Upper lobe of left lung (tissue), 4 donors: ENCODE results near the gene TXN2.

Experiments used
- EP300 ChIP-seq, 4 donors: sonication (generic); formaldehyde crosslinking; IDR thresholded peaks; one replicate each; pipeline ENCODE4 v1.5.1; 2017; ENCODE audit warnings: antibody characterized with exemption in 4 of 4, control low read depth in 2 of 4
- POLR2A ChIP-seq, 4 donors: fragments of 450-650 bp; IDR thresholded peaks; one replicate each; pipeline ENCODE4 v1.5.1; 2016 to 2017; ENCODE audit warnings: antibody characterized with exemption in 4 of 4, mild to moderate bottlenecking in 2 of 4
- TF ChIP-seq, protein P1 (sequence below), 6 experiments: fragments of 450-650 bp in 4 of 6; fragments of 200-600 bp in 2 of 6; sonication (generic) in 2 of 6; IDR thresholded peaks; one replicate each; pipeline ENCODE4 v1.5.1; 2016 to 2019; ENCODE audit warnings: antibody characterized with exemption in 6 of 6

DNA sequence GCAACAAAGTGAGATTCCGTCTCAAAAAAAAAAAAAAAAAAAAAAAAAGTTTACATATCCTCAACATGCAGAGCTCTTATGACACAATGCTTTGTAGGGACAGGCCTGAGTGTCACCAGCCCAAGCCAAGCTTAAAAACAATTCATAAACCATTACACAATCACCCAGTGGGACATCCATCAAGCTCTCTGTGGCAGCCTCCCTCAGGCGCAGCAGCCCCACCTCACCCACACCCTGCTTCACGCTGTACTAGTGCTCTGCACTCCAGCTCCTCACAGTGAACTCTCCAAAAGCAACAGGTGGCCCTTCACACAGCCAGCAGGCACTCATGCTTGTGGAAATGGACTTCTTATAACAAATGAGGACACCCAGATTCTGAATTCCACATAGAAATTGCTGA, 28.9 kb upstream of the TXN2 start:
- TF ChIP-seq, protein P1, sequence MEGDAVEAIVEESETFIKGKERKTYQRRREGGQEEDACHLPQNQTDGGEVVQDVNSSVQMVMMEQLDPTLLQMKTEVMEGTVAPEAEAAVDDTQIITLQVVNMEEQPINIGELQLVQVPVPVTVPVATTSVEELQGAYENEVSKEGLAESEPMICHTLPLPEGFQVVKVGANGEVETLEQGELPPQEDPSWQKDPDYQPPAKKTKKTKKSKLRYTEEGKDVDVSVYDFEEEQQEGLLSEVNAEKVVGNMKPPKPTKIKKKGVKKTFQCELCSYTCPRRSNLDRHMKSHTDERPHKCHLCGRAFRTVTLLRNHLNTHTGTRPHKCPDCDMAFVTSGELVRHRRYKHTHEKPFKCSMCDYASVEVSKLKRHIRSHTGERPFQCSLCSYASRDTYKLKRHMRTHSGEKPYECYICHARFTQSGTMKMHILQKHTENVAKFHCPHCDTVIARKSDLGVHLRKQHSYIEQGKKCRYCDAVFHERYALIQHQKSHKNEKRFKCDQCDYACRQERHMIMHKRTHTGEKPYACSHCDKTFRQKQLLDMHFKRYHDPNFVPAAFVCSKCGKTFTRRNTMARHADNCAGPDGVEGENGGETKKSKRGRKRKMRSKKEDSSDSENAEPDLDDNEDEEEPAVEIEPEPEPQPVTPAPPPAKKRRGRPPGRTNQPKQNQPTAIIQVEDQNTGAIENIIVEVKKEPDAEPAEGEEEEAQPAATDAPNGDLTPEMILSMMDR (IDR thresholded peaks at IDR 0.05): no peak
- TF ChIP-seq EP300 (IDR thresholded peaks at IDR 0.05): no peak
- no peak for TF ChIP-seq POLR2A (IDR thresholded peaks at IDR 0.05)
